WTC11 (cell line): ENCODE results near the gene KIRREL3. TPM values are rescaled to one million over a fixed set of nuclear protein-coding genes. Genes with fewer than 3 reads are reported as not detected.

ENCODE experiments used
- ATAC-seq: fragments of 200-7000 bp; cut with Tn5 transposase; 2 replicates; pipeline ENCODE4 v1.10.0; 2021; ENCODE audit warnings: mild to moderate bottlenecking, moderate library complexity
- CTCF ChIA-PET: fragments of 300-600 bp; sonication (Branson Sonifier 250); formaldehyde crosslinking; loops from one replicate; lab custom pipeline; 2021; ENCODE audit warnings: antibody characterized with exemption; lab: Charles Lee
- POLR2A ChIA-PET: fragments of 350-600 bp; sonication (Branson Sonifier 250); formaldehyde crosslinking; loops from one replicate; lab custom pipeline; 2021; ENCODE audit warnings: antibody characterized with exemption; lab: Charles Lee
- DNase-seq: peaks from one replicate; pipeline ENCODE4 v3.0.0; 2021; ENCODE audit warnings: low spot score
- H3K27ac Mint-ChIP-seq: 2 replicates; pipeline ENCODE4 v1.8.0; 2021; ENCODE audit warnings: mixed read lengths
- H3K27me3 Mint-ChIP-seq: 2 replicates; pipeline ENCODE4 v1.8.0; 2021; ENCODE audit warnings: low read depth, mild to moderate bottlenecking, moderate library complexity, mixed read lengths
- H3K36me3 Mint-ChIP-seq: 2 replicates; pipeline ENCODE4 v1.8.0; 2021; ENCODE audit warnings: mixed read lengths
- H3K4me1 Mint-ChIP-seq: 2 replicates; pipeline ENCODE4 v1.8.0; 2022; ENCODE audit warnings: mixed read lengths
- H3K4me3 Mint-ChIP-seq: 2 replicates; pipeline ENCODE4 v1.8.0; 2021; ENCODE audit warnings: mild to moderate bottlenecking, moderate library complexity, mixed read lengths
- H3K9me3 Mint-ChIP-seq: 2 replicates; pipeline ENCODE4 v1.8.0; 2021; ENCODE audit warnings: mixed read lengths
- CREB1 ChIP-seq: sonication (generic); formaldehyde crosslinking; IDR thresholded peaks from 2 replicates; pipeline ENCODE4 v1.8.0; 2023; ENCODE audit warnings: mild to moderate bottlenecking, missing genetic modification reagents
- CREM ChIP-seq: sonication (generic); formaldehyde crosslinking; IDR thresholded peaks from 2 replicates; pipeline ENCODE4 v1.8.1; 2022; ENCODE audit warnings: mild to moderate bottlenecking, missing genetic modification reagents, moderate library complexity
- E2F1 ChIP-seq: sonication (generic); formaldehyde crosslinking; IDR thresholded peaks from 2 replicates; pipeline ENCODE4 v1.8.0; 2022; ENCODE audit warnings: mild to moderate bottlenecking, missing genetic modification reagents
- ERG ChIP-seq: fragments of 250-450 bp; sonication (Bioruptor Pico); IDR thresholded peaks from 2 replicates; pipeline ENCODE4 v1.8.0; 2021; ENCODE audit warnings: mild to moderate bottlenecking
- ESRRA ChIP-seq: sonication (generic); formaldehyde crosslinking; IDR thresholded peaks from 2 replicates; pipeline ENCODE4 v1.8.1; 2022; ENCODE audit warnings: mild to moderate bottlenecking, missing genetic modification reagents, borderline replicate concordance
- GABPB1 ChIP-seq: sonication (generic); formaldehyde crosslinking; IDR thresholded peaks from 2 replicates; pipeline ENCODE4 v1.8.1; 2023; ENCODE audit warnings: mild to moderate bottlenecking, missing genetic modification reagents
- GRHL2 ChIP-seq: fragments of 250-450 bp; sonication (Bioruptor Pico); IDR thresholded peaks from 2 replicates; pipeline ENCODE4 v1.8.0; 2022; ENCODE audit warnings: mild to moderate bottlenecking, moderate library complexity; ENCODE audit not compliant: insufficient replicate concordance, severe bottlenecking
- HMGXB4 ChIP-seq: sonication (generic); formaldehyde crosslinking; IDR thresholded peaks from 2 replicates; pipeline ENCODE4 v1.8.1; 2023; ENCODE audit warnings: mild to moderate bottlenecking, moderate library complexity, missing genetic modification reagents
- JUN ChIP-seq: sonication (generic); formaldehyde crosslinking; IDR thresholded peaks from 2 replicates; pipeline ENCODE4 v1.8.0; 2023; ENCODE audit warnings: mild to moderate bottlenecking, missing genetic modification reagents
- KAT7 ChIP-seq: sonication (generic); formaldehyde crosslinking; IDR thresholded peaks from 2 replicates; pipeline ENCODE4 v1.8.1; 2023; ENCODE audit warnings: missing genetic modification reagents, mild to moderate bottlenecking, borderline replicate concordance
- MXD4 ChIP-seq: fragments of 250-450 bp; sonication (Bioruptor Pico); IDR thresholded peaks from 2 replicates; pipeline ENCODE4 v1.8.0; 2021; ENCODE audit warnings: mild to moderate bottlenecking, moderate library complexity, borderline replicate concordance
- MYBL2 ChIP-seq: sonication (generic); formaldehyde crosslinking; IDR thresholded peaks from 2 replicates; pipeline ENCODE4 v1.8.1; 2023; ENCODE audit warnings: mild to moderate bottlenecking, moderate library complexity, missing genetic modification reagents
- NFE2L1 ChIP-seq: sonication (generic); formaldehyde crosslinking; IDR thresholded peaks from 2 replicates; pipeline ENCODE4 v1.8.1; 2023; ENCODE audit warnings: missing genetic modification reagents
- RORB ChIP-seq: fragments of 250-450 bp; sonication (Bioruptor Pico); IDR thresholded peaks from 2 replicates; pipeline ENCODE4 v1.9.0; 2021; ENCODE audit warnings: mild to moderate bottlenecking
- TP53 ChIP-seq: sonication (generic); formaldehyde crosslinking; IDR thresholded peaks from 2 replicates; pipeline ENCODE4 v1.8.1; 2023; ENCODE audit warnings: mild to moderate bottlenecking, missing genetic modification reagents
- ZNF396 ChIP-seq: fragments of 250-450 bp; sonication (Bioruptor Pico); IDR thresholded peaks from 2 replicates; pipeline ENCODE4 v1.8.0; 2021; ENCODE audit warnings: mild to moderate bottlenecking, moderate library complexity, borderline replicate concordance
- ZNF423 ChIP-seq: fragments of 250-450 bp; sonication (Bioruptor Pico); IDR thresholded peaks from 2 replicates; pipeline ENCODE4 v2.1.2; 2022; ENCODE audit warnings: mild to moderate bottlenecking, moderate library complexity
- ZNF532 ChIP-seq: fragments of 250-450 bp; sonication (Bioruptor Pico); IDR thresholded peaks from 2 replicates; pipeline ENCODE4 v1.9.0; 2021; ENCODE audit warnings: mild to moderate bottlenecking, borderline replicate concordance
- ZSCAN18 ChIP-seq: fragments of 250-450 bp; sonication (Bioruptor Pico); IDR thresholded peaks from 2 replicates; pipeline ENCODE4 v2.1.2; 2022; ENCODE audit warnings: mild to moderate bottlenecking, moderate library complexity
- total RNA-seq: library from RNA; stranded (reverse); gene quantifications from 3 replicates; pipeline ENCODE4 v1.2.3, GENCODE V29; 2021

Gene KIRREL3
- total RNA-seq, 1 experiment from 2014 or later: 0.59 TPM

- TF ChIP-seq MYBL2 (CRISPR knock-in tag) (no peak), ZSCAN18 (CRISPR knock-in tag) (no peak)
Measured at GRCh38 chr11:127039591-127039990, 39.0 kb upstream of the KIRREL3 start (continued).

- no peak for ATAC-seq
- Mint-ChIP-seq H3K27me3 (no peaks in the 10 kb centered on the region), H3K36me3 (no peaks in the 10 kb centered on the region), H3K27ac (no peak overlapping the region), H3K9me3 (0 out of 2 replicates have a peak, but pooled peaks cover 3% of the 10 kb centered on the region), H3K4me1 (peaks cover 26% of the 10 kb centered on the region), H3K4me3 (no peak overlapping the region)
- ChIA-PET POLR2A (no interaction called here), CTCF (interaction anchor here (0.7 to 1.9 kb wide), 3 partner anchors 12 to 47 kb away, joined by 3 to 7 read pairs (median 4); no protein-coding TSS in a partner anchor)
- TF ChIP-seq ZSCAN18 (CRISPR knock-in tag) (no peak), MXD4 (CRISPR knock-in tag) (no peak), ZNF396 (CRISPR knock-in tag) (no peak), ZNF423 (CRISPR knock-in tag) (no peak)
- DNase-seq: no peak
Measured at GRCh38 chr11:127037596-127037995, 37.0 kb upstream of the KIRREL3 start.

GRCh38 chr11:127037001-127037400 lies 36.4 kb upstream of the KIRREL3 start:
- Mint-ChIP-seq H3K9me3 (0 out of 2 replicates have a peak, but pooled peaks cover 3% of the 10 kb centered on the region), H3K27ac (no peak overlapping the region), H3K4me1 (peaks cover 26% of the 10 kb centered on the region), H3K36me3 (no peaks in the 10 kb centered on the region), H3K4me3 (no peak overlapping the region), H3K27me3 (no peaks in the 10 kb centered on the region)
- POLR2A ChIA-PET: no interaction called here
- ATAC-seq (0 out of 2 replicates have a peak, but pooled peaks have one; percentile 18), DNase-seq (no peak)
- CTCF ChIA-PET: interaction anchor here (0.7 to 1.9 kb wide), 3 partner anchors 12 to 47 kb away, joined by 3 to 7 read pairs (median 4); no protein-coding TSS in a partner anchor
- no peak for TF ChIP-seq RORB (CRISPR knock-in tag)
- TF ChIP-seq ESRRA (CRISPR knock-in tag): no peak
- TF ChIP-seq GRHL2: no peak
- TF ChIP-seq E2F1: no peak
- no peak for TF ChIP-seq TP53 (CRISPR knock-in tag)
- no peak for TF ChIP-seq CREB1 (CRISPR knock-in tag)
- TF ChIP-seq NFE2L1: no peak
- no peak for TF ChIP-seq ZSCAN18 (CRISPR knock-in tag)
- TF ChIP-seq KAT7: no peak
- no peak for TF ChIP-seq HMGXB4 (CRISPR knock-in tag)
- TF ChIP-seq GABPB1 (CRISPR knock-in tag): no peak
- TF ChIP-seq CREM (CRISPR knock-in tag): no peak
- TF ChIP-seq JUN (CRISPR knock-in tag): no peak
- no peak for TF ChIP-seq ZNF532 (CRISPR knock-in tag)
- no peak for TF ChIP-seq ERG (CRISPR knock-in tag)
